Vagina (tissue), 2 donors: ENCODE data around the gene DAB1. TPM values are rescaled to one million over a fixed set of nuclear protein-coding genes. Genes with fewer than 3 reads are reported as not detected.

Source experiments
- DNase-seq, 2 donors: peaks; one replicate each; pipeline ENCODE4 v3.0.0-alpha.2; 2017; ENCODE audit errors: extremely low spot score in 2 of 2
- H3K27ac ChIP-seq: fragments of 200-600 bp; sonication (generic); one replicate; pipeline ENCODE4 v1.5.1; 2019
- H3K27me3 ChIP-seq: fragments of 200-600 bp; sonication (generic); one replicate; pipeline ENCODE4 v1.5.1; 2019
- H3K36me3 ChIP-seq, 2 donors: fragments of 200-600 bp; sonication (generic); one replicate each; pipeline ENCODE4 v1.5.1; 2017 to 2019
- H3K4me1 ChIP-seq: fragments of 200-600 bp; sonication (generic); one replicate; pipeline ENCODE4 v1.5.1; 2019
- H3K4me3 ChIP-seq, 2 donors: fragments of 200-600 bp; sonication (generic); 1 replicate in 1 of 2; 2 replicates in 1 of 2; pipeline ENCODE4 v1.5.1; 2016 to 2019
- H3K9me3 ChIP-seq: fragments of 200-600 bp; sonication (generic); one replicate; pipeline ENCODE4 v1.5.1; 2019
- POLR2A ChIP-seq, 2 donors: fragments of 450-650 bp; IDR thresholded peaks; one replicate each; pipeline ENCODE4 v1.6.1; 2017; ENCODE audit warnings: antibody characterized with exemption in 2 of 2, mild to moderate bottlenecking in 2 of 2, moderate library complexity in 2 of 2
- POLR2AphosphoS5 ChIP-seq, 2 donors: sonication (generic); formaldehyde crosslinking; IDR thresholded peaks; one replicate each; pipeline ENCODE4 v1.9.0; 2017; ENCODE audit warnings: antibody characterized with exemption in 2 of 2, mild to moderate bottlenecking in 2 of 2, low read depth in 1 of 2; ENCODE audit not compliant: insufficient read depth in 1 of 2
- intact Hi-C: fragments of 100-400 bp; cut with DNase I; formaldehyde crosslinking; loops from one replicate; pipeline ENCODE4 v1.15.1; 2023
- total RNA-seq: library from RNA; depleted of rRNA; stranded (reverse); fragments of >200 nt; gene quantifications from one replicate; pipeline ENCODE4 v1.2.3, GENCODE V29; 2016
- TF ChIP-seq, protein P1 (sequence below), 3 experiments: fragments of 450-650 bp in 2 of 3; fragments of 200-600 bp in 1 of 3; sonication (generic) in 1 of 3; IDR thresholded peaks; one replicate each; pipeline ENCODE4 v1.5.1; 2017 to 2019; ENCODE audit warnings: antibody characterized with exemption in 3 of 3, mild to moderate bottlenecking in 2 of 3, moderate library complexity in 2 of 3

The DAB1 gene
- total RNA-seq, 1 donor from 2014 or later, result 0.25 TPM

DNA sequence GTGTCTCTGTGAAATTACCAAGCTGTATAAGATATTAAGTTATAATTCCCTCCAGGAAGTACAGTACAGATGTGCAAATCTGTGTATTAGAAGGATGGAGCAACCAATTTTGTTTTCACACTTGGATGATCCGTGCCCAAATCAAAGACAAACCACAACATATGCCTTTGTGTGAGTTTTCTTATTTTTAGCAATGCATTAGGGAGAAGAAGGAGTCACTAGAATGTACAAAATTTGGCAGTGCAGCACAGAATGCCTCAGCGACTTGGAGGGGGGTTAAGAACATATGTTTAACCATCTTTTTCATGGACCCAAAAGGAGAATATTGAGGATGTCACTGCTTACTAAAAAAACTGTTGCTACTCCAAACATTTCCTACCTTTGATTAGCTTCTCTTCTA is 45.3 kb downstream of the DAB1 start:
- TF ChIP-seq, protein P1, sequence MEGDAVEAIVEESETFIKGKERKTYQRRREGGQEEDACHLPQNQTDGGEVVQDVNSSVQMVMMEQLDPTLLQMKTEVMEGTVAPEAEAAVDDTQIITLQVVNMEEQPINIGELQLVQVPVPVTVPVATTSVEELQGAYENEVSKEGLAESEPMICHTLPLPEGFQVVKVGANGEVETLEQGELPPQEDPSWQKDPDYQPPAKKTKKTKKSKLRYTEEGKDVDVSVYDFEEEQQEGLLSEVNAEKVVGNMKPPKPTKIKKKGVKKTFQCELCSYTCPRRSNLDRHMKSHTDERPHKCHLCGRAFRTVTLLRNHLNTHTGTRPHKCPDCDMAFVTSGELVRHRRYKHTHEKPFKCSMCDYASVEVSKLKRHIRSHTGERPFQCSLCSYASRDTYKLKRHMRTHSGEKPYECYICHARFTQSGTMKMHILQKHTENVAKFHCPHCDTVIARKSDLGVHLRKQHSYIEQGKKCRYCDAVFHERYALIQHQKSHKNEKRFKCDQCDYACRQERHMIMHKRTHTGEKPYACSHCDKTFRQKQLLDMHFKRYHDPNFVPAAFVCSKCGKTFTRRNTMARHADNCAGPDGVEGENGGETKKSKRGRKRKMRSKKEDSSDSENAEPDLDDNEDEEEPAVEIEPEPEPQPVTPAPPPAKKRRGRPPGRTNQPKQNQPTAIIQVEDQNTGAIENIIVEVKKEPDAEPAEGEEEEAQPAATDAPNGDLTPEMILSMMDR (IDR thresholded peaks at IDR 0.05), result no peak
- TF ChIP-seq POLR2AphosphoS5 (IDR thresholded peaks at IDR 0.05; ENCODE audit: insufficient read depth in 1 of 2, low read depth in 1 of 2), result no peak
- no peak for TF ChIP-seq POLR2A (IDR thresholded peaks at IDR 0.05)
- H3K36me3 ChIP-seq, result no peaks in the 10 kb centered on the region
- no peak for DNase-seq
- intact Hi-C loops, result no loop called here
- no peaks in the 10 kb centered on the region for H3K4me1 ChIP-seq
- no peak overlapping the region for H3K27ac ChIP-seq
- no peak overlapping the region for H3K4me3 ChIP-seq
- H3K27me3 ChIP-seq, result no peaks in the 10 kb centered on the region
- H3K9me3 ChIP-seq, result no peaks in the 10 kb centered on the region

DNA sequence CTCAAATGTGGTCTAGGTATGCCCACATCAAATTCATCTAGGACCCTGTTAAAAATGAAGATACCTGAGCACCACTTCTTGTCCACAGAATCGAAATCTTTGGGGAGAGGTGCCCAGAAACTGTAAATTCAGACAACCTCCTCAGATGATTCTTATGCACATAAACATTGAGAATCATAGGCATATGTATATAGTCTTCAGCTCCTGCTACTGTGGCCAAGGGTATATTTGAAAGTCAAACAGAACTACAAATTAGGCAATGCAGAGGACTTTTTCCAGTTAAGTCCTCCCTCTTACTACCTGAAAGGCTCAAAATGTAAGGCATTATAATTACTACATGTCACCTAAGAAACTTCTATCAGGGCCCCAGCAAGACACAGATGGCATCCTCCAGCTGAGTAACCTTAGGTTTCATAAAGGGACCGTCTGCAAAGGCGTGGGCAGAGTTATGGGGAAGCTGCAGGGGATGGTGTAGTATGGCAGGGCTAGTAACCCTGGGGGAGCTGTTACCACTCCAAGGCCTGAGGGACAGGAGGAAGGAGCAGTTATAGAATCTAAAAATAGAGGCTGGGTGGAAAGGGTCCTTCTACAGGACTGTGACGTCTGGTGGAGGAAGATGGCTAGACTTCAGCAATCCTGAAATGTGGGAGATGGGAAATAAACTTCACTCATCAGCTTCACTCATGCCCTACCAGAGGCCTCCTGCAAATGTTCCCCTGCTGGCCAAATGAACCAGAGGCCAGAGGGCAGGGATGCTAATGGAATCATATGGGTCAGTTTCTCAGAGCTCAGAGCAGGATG is 46.3 kb downstream of the DAB1 start:
- Histone ChIP-seq H3K4me3 (no peak overlapping the region), H3K27ac (no peak overlapping the region), H3K27me3 (no peaks in the 10 kb centered on the region), H3K4me1 (no peaks in the 10 kb centered on the region), H3K9me3 (no peaks in the 10 kb centered on the region), H3K36me3 (no peaks in the 10 kb centered on the region)
- intact Hi-C loops, result no loop called here
- no peak for DNase-seq
- TF ChIP-seq POLR2AphosphoS5 (IDR thresholded peaks at IDR 0.05; ENCODE audit: insufficient read depth in 1 of 2, low read depth in 1 of 2) (no peak), POLR2A (IDR thresholded peaks at IDR 0.05) (no peak)
- TF ChIP-seq, protein P1 (IDR thresholded peaks at IDR 0.05), result no peak

DNA sequence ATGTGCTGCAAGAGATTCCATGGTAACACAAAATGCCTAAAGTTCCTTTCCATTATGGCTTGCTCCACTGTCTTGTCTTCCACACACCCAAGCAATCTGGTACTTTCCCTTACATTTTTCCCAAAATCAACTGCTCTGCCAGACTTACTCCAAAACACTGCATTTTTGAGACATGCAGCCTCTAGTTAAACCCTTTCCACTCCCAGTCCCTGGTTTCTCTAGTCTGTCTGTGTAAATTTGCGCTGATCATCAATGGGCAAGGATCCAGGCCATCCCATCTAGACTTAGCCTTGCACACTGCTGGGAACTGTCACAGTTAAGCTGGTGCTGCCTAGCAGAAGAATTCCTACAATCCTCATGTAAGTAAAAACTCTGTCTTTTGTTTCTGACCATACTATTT is 47.8 kb downstream of the DAB1 start:
- Histone ChIP-seq H3K27me3 (no peaks in the 10 kb centered on the region), H3K9me3 (no peaks in the 10 kb centered on the region), H3K4me1 (no peaks in the 10 kb centered on the region), H3K4me3 (no peak overlapping the region), H3K27ac (no peak overlapping the region), H3K36me3 (no peaks in the 10 kb centered on the region)
- intact Hi-C loops, result no loop called here
- no peak for DNase-seq
- TF ChIP-seq POLR2AphosphoS5 (IDR thresholded peaks at IDR 0.05; ENCODE audit: insufficient read depth in 1 of 2, low read depth in 1 of 2) (no peak), POLR2A (IDR thresholded peaks at IDR 0.05) (no peak)
- TF ChIP-seq, protein P1 (IDR thresholded peaks at IDR 0.05), result no peak

DNA sequence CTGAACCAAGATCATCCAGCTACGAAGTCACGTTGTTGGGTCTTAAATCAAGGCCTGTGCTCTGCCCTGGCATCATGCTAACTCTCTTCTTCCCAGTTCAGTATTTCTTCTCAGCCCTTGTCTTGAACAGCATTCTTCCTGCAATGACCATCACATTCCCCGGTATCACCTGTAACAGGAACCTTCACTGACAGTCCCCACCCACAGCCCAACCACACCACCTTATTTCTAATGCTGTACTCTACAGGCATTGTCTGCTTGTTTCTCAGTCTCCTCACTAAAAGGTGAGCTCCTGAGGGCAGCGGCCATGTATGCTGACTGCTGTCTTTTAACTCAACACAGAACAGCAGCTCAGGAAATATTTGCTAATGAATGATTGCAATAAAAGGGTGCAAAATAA is 54.0 kb downstream of the DAB1 start:
- Histone ChIP-seq H3K9me3 (no peaks in the 10 kb centered on the region), H3K4me1 (no peaks in the 10 kb centered on the region), H3K27me3 (no peaks in the 10 kb centered on the region), H3K36me3 (no peaks in the 10 kb centered on the region), H3K27ac (no peak overlapping the region), H3K4me3 (no peak overlapping the region)
- intact Hi-C loops, result no loop called here
- TF ChIP-seq, protein P1 (IDR thresholded peaks at IDR 0.05), result no peak
- TF ChIP-seq POLR2A (IDR thresholded peaks at IDR 0.05) (no peak), POLR2AphosphoS5 (IDR thresholded peaks at IDR 0.05; ENCODE audit: insufficient read depth in 1 of 2, low read depth in 1 of 2) (no peak)
- no peak for DNase-seq

DNA sequence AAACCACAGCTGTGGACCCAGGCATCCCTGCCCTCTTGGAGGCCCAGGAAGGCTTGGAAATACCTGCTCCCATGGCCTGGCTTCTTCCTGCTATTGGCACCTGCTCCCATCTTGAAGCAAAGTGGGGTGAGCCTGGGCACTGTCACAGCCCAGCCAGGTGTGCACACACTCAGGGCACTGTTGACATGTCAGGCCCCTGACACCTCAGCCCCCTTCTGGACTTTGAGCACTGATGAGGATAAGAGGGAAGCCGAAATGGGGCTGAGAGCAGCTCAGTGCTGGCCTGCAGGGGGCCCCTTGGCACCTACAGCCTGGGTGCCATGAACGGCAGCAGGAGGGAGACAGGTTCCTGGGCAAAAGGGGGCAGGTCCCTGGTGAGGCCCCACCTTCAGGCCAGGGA is 55.9 kb downstream of the DAB1 start:
- H3K27ac ChIP-seq, result no peak overlapping the region

More for the DNA sequence above, 55.9 kb downstream of the DAB1 start:
- Histone ChIP-seq H3K36me3 (no peaks in the 10 kb centered on the region), H3K4me3 (no peak overlapping the region), H3K27me3 (no peaks in the 10 kb centered on the region), H3K9me3 (no peaks in the 10 kb centered on the region), H3K4me1 (no peaks in the 10 kb centered on the region)
- intact Hi-C loops, result no loop called here
- DNase-seq, result no peak
- TF ChIP-seq POLR2AphosphoS5 (IDR thresholded peaks at IDR 0.05; ENCODE audit: insufficient read depth in 1 of 2, low read depth in 1 of 2) (no peak), POLR2A (IDR thresholded peaks at IDR 0.05) (no peak)
- TF ChIP-seq, protein P1 (IDR thresholded peaks at IDR 0.05), result no peak
